Lung microvascular endothelial cell (primary cell): ENCODE measurements around the gene CSHL1. TPM values are rescaled to one million over a fixed set of nuclear protein-coding genes. Genes with fewer than 3 reads are reported as not detected.
"Not testable (repeated sequence)": the region's sequence is repeated elsewhere in the genome, so short reads cannot be mapped to it uniquely, and the experiment has no call there.

ENCODE experiments used
- DNase-seq, 2 donors: peaks; one replicate each; pipeline versions ENCODE4 v3.0.0 to v3.0.0-alpha.2; 2010; ENCODE audit warnings: low read depth in 2 of 2
- total RNA-seq: library from RNA; depleted of rRNA; stranded (reverse); fragments of >200 nt; gene quantifications from 2 replicates; pipeline ENCODE4 v1.2.1, GENCODE V29; 2014

Gene CSHL1
- total RNA-seq, 1 donor from 2014 or later: not detected

GRCh38 chr17:63889026-63889848 lies 21.8 kb downstream of the CSHL1 start:
- peak; percentile 38 for DNase-seq

DNA sequence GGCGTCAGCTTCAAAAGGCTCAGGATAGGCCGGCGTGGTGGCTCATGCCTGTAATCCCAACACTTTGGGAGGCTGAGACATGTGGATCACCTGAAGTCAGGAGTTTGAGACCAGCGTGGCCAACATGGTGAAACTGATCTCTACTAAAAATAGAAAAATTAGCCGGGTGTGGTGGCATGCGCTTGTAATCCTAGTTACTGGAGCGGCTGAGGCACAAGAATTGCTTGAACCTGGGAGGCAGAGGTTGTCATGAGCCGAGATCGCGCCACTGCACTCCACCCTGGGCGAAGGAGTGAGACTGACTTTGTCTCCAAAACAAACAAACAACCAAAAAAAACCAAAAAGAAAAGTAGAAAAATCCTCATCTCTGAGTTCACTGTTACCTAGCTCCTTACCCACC lies 25.9 kb downstream of the CSHL1 start:
- DNase-seq: not testable (repeated sequence)

DNA sequence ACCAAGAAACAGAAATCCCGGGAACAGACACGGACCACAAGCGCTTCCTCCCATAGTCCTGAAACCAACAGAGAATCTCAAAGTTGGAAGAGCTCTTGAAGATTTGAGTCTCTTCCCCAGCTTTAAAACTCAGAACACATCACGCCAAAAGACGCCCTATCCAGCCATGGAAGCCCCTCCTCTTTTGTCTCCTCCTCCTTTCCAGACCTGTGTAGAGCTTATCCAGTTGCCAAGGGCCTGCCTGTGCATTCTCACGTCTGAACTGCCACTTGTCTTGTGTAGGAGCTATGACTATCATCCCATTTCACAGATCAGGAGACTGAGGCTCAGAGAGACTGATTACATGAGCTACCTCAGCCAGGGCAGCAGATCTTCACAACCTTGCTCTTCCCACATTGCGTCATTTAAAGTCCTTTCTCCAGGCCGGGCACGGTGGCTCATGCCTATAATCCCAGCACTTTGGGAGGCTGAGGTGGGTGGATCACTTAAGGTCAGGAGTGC lies 28.4 kb downstream of the CSHL1 start:
- not testable (repeated sequence) for DNase-seq

GRCh38 chr17:63881935-63882601 lies 29.0 kb downstream of the CSHL1 start, which contains the start of gene GH2:
TSS of gene GH2 (minus strand) at chr17:63881944. CDS start at chr17:63881801, 143 bp downstream.
- peak; percentile 41 to 60 for DNase-seq

DNA sequence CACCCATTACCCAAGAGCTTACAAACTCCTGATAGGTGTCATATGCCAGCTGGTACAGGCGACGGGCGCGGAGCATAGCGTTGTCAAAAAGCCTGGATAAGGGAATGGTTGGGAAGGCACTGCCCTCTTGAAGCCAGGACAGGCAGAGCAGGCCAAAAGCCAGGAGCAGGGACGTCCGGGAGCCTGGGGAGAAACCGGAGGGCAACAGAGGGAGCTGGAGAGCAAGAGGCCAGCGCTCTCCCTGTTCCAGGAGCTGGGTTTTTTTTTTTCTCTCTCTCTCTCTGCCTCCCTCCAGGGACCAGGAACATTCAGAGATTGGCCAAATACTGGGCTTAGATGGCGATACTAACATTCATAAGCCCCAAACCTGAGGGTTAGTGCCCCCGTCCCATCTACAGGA lies 29.7 kb downstream of the CSHL1 start:
- DNase-seq: not testable (repeated sequence)

- DNase-seq: no peak
These were observed 30.4 kb downstream of the CSHL1 start for GRCh38 chr17:63880706-63881105.

- not testable (repeated sequence) for DNase-seq
These were observed 32.6 kb downstream of the CSHL1 start for GRCh38 chr17:63878413-63878812.

- not testable (repeated sequence) for DNase-seq
These were observed 36.4 kb downstream of the CSHL1 start for GRCh38 chr17:63874693-63875092.

DNA sequence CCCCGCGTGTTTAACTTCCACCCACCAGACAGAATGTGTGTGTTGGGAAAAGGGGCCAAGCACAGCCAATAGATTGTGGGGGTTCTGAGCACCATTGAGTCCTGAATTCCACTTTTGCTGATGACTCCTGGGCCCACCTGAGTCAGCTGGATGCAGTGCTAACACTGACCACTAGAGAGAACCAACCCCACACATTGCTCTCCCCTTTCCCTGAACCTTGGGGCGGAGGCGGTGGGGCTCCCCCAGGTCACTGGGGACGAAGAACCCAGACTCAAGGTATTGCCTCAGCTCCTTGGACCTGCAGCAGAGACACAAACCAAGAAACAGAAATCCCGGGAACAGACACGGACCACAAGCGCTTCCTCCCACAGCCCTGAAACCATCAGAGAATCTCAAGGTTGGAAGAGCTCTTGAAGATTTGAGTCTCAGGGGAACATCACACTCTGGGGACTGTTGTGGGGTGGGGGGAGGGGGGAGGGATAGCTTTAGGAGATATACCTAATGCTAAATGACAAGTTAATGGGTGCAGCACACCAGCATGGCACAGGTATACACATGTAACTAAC lies 36.9 kb downstream of the CSHL1 start:
- not testable (repeated sequence) for DNase-seq

- DNase-seq: not testable (repeated sequence)
These were observed 37.5 kb downstream of the CSHL1 start, which contains the start of gene CSH2 for GRCh38 chr17:63873577-63873976. TSS of gene CSH2 (minus strand) at chr17:63873677. CDS start at chr17:63873614, 63 bp downstream.

DNA sequence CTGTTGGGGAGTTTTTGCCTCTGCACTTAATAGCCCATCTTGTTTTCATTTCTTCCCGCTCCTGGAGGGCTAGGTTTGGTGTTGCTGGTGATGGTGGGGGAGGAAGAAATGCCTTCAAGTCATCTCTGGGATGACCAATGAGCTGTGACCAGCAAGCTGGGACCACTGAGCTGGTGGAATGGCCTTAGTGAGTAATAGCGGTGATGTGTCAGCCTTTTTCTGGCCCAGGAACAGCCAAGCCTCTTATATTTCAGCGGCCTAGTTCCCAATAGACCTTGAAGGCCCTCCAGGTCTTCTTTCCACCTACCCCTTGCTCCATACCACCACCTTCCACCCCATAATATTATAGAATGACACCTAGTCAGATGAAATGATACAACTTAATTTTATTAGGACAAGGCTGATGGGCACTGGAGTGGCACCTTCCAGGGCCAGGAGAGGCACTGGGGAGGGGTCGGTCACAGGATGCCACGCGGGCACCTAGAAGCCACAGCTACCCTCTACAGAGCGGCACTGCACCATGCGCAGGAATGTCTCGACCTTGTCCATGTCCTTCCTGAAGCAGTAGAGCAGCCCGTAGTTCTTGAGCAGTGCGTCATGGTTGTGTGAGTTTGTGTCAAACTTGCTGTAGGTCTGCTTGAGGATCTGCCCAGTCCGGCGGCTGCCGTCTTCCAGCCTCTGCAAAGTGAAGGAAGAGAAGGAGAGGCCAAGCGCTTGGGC lies 39.3 kb downstream of the CSHL1 start:
- not testable (repeated sequence) for DNase-seq

DNA sequence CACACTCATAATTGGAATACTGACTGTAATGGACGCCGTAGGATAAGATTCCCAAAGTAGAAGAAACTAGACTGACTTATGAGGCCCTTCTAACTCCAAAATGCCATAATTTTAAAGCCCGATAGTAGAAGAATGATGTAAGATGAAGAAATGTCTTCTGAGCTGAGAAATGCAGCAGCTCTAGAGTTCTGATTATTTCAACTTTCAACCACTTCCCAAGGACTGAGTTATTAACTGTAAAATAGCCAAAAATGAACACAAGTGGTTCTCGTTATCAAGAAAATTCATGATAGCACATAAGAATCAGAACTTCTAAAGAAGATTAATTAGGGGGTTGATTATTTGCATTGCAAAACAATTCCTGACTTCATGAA lies 40.8 kb downstream of the CSHL1 start:
- DNase-seq: not testable (repeated sequence)

DNA sequence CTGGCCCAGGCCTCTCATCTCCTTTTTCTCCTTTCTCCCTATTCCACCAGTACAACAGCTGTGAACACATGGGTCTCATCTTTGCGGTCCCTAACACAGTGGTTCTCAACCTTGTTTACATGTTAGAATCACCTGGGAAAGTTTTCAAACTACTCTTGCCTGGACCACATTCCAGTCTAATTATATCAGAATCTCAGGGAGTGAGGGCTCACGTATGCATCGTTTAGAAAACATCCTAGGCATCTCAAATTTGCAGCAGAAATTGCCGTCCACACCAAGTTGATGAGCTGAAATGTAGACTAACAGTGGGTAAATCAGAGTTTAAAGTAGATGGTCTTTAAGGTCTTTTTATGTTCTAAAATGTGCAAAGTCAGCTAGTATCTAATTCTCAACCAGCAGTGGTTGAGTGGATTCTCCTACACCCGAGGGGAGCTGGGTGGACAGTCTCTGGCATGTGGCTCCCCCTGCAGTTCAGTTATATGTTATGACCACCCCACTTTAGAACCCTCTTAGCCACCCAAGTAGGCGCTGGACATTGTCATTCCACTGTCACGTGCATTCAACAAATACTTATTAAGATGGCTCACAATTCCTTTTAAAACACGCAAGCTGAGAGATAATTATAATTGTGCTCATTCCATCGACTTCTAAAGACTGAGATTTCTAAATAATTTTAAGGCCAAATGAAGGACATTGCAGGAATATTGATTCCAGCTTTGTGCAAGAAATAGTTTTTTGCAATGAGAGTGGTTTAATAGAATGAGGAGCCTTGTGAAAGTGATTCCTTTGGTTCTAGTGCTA lies 41.4 kb downstream of the CSHL1 start:
- DNase-seq: not testable (repeated sequence)

GRCh38 chr17:63866625-63867024 lies 44.4 kb downstream of the CSHL1 start:
- DNase-seq: not testable (repeated sequence)

Other genes starting within 250 kb of the CSHL1 start
- gene LIMD2, start 211.1 kb downstream of the CSHL1 start, total RNA-seq: 15.3 and 18.8 TPM in 2 replicates
- gene STRADA, start 169.5 kb downstream of the CSHL1 start, total RNA-seq: 15.3 and 29.0 TPM in 2 replicates
- gene CCDC47, start 137.7 kb downstream of the CSHL1 start, total RNA-seq: 59.5 and 91.3 TPM in 2 replicates
- gene DDX42, start 137.1 kb downstream of the CSHL1 start, total RNA-seq: 36.6 and 45.2 TPM in 2 replicates
- gene PSMC5, start 83.8 kb downstream of the CSHL1 start, total RNA-seq: 59.9 and 70.6 TPM in 2 replicates
- gene FTSJ3, start 83.6 kb downstream of the CSHL1 start, total RNA-seq: 51.4 and 59.9 TPM in 2 replicates
- 49.2 and 54.3 TPM in 2 replicates for gene SMARCD2, start 68.6 kb downstream of the CSHL1 start, total RNA-seq
- gene CSH2, start 37.6 kb downstream of the CSHL1 start, total RNA-seq: not detected in 2 replicates
- not detected in 2 replicates for gene GH2, start 29.3 kb downstream of the CSHL1 start, total RNA-seq
- not detected in 2 replicates for gene CSH1, start 14.7 kb downstream of the CSHL1 start, total RNA-seq
- gene GH1, start 7.6 kb upstream of the CSHL1 start, total RNA-seq: not detected in 2 replicates
- 1.5 TPM in 1 of 2 replicates, not detected in the other for gene CD79B, start 21.1 kb upstream of the CSHL1 start, total RNA-seq
- gene SCN4A, start 61.7 kb upstream of the CSHL1 start, total RNA-seq: under 0.01 TPM in 1 of 2 replicates, not detected in the other
- 0.44 and 0.60 TPM in 2 replicates for gene PRR29, start 87.1 kb upstream of the CSHL1 start, total RNA-seq
- gene ICAM2, start 109.4 kb upstream of the CSHL1 start, total RNA-seq: 257 and 282 TPM in 2 replicates
- 7.0 and 14.7 TPM in 2 replicates for gene ERN1, start 218.9 kb upstream of the CSHL1 start, total RNA-seq